Measurements from ENCODE around the gene ADISSP.

Gene ADISSP

DNA sequence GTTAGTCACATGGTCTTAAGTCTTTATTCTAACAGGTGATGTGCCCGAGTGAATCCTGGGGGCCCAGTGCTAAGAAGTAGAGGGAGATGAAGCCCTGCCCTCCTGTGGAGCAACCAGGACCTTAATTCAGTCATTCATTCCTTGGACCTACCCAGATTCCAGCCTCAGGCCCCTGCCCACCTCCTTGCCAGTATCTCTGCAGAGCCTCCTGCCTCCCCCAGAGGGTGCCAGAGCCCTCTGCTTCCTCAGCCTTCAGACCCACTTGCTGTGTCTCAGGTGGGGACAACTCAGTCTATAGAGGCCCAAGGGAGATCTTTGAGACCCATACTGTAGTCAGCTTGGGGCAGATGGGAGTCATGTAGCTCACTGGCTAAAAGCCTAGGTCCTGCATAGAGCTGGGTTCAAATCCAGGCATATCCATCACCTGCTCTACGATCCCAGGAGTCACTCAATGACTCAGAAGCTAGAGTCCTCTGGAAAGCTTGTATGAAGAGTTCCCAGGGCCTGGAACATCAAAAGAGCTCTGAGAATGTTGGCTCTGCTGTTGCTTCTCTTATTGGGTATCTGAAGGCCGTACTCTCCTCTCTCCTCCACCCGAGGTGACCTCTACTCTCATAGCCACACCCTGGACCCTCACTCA lies 51.2 kb downstream of the ADISSP start (continued):
- TF ChIP-seq, protein P1, sequence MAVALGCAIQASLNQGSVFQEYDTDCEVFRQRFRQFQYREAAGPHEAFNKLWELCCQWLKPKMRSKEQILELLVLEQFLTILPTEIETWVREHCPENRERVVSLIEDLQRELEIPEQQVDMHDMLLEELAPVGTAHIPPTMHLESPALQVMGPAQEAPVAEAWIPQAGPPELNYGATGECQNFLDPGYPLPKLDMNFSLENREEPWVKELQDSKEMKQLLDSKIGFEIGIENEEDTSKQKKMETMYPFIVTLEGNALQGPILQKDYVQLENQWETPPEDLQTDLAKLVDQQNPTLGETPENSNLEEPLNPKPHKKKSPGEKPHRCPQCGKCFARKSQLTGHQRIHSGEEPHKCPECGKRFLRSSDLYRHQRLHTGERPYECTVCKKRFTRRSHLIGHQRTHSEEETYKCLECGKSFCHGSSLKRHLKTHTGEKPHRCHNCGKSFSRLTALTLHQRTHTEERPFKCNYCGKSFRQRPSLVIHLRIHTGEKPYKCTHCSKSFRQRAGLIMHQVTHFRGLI (tag by site-specific recombination; IDR thresholded peaks at IDR 0.05) = no peak
- TF ChIP-seq, protein P2, sequence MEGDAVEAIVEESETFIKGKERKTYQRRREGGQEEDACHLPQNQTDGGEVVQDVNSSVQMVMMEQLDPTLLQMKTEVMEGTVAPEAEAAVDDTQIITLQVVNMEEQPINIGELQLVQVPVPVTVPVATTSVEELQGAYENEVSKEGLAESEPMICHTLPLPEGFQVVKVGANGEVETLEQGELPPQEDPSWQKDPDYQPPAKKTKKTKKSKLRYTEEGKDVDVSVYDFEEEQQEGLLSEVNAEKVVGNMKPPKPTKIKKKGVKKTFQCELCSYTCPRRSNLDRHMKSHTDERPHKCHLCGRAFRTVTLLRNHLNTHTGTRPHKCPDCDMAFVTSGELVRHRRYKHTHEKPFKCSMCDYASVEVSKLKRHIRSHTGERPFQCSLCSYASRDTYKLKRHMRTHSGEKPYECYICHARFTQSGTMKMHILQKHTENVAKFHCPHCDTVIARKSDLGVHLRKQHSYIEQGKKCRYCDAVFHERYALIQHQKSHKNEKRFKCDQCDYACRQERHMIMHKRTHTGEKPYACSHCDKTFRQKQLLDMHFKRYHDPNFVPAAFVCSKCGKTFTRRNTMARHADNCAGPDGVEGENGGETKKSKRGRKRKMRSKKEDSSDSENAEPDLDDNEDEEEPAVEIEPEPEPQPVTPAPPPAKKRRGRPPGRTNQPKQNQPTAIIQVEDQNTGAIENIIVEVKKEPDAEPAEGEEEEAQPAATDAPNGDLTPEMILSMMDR (tag by site-specific recombination; IDR thresholded peaks at IDR 0.05) = peak; percentile 59; the same call in 1 of the 2 replicates
- no peak for TF ChIP-seq PRDM6 (tag by site-specific recombination; IDR thresholded peaks at IDR 0.05)
- no peak for TF ChIP-seq ZNF426 (tag by site-specific recombination; IDR thresholded peaks at IDR 0.05)
- peak; percentile 65 for TF ChIP-seq ZNF654 (tag by site-specific recombination; IDR thresholded peaks at IDR 0.05; ENCODE audit: low read depth)
- no peak for TF ChIP-seq ZNF10 (tag by site-specific recombination; IDR thresholded peaks at IDR 0.05)
- TF ChIP-seq ZNF830 (tag by site-specific recombination; IDR thresholded peaks at IDR 0.05; ENCODE audit: low read depth) = no peak
- peak; percentile 25; the same call in 1 of the 2 replicates for TF ChIP-seq ZBTB17 (tag by site-specific recombination; IDR thresholded peaks at IDR 0.05)
- no peak for TF ChIP-seq SP7 (tag by site-specific recombination; IDR thresholded peaks at IDR 0.05)

- H3K36me3 ChIP-seq (ENCODE audit: control insufficient read depth in 2 of 2, insufficient read depth in 1 of 2, low read length in 2 of 2) = no peaks in the 10 kb centered on the region
- H3K4me3 ChIP-seq (ENCODE audit: low read depth, low read length) = no peak overlapping the region
- ChIA-PET CTCF (interaction anchor here (0.6 to 2.2 kb wide), 7 partner anchors 36 to 381 kb away, joined by 3 to 16 read pairs (median 4); partner anchors contain the start of gene SPEF1), POLR2A (interaction anchor here (0.5 kb wide), 1 partner anchor 47 kb away, joined by 4 read pairs; no protein-coding TSS in a partner anchor)
- H3K27ac ChIP-seq (ENCODE audit: extremely low read depth, low read depth, low read length) = no peak overlapping the region
- H3K4me1 ChIP-seq (ENCODE audit: control insufficient read depth, insufficient read depth, low read length) = no peaks in the 10 kb centered on the region
- H3K9me3 ChIP-seq (ENCODE audit: control insufficient read depth, insufficient read depth, low read depth, low read length) = no peaks in the 10 kb centered on the region
- TF ChIP-seq AEBP2 (tag by site-specific recombination; IDR thresholded peaks at IDR 0.05; ENCODE audit: borderline replicate concordance) (no peak), ZBTB10 (tag by site-specific recombination; IDR thresholded peaks at IDR 0.05) (no peak), ZNF596 (tag by site-specific recombination; IDR thresholded peaks at IDR 0.05) (no peak), ZXDB (tag by site-specific recombination; IDR thresholded peaks at IDR 0.05) (no peak), ZNF837 (tag by site-specific recombination; IDR thresholded peaks at IDR 0.05) (no peak), ZNF473 (tag by site-specific recombination; IDR thresholded peaks at IDR 0.05) (no peak), SP2 (tag by site-specific recombination; IDR thresholded peaks at IDR 0.05) (no peak)
- TF ChIP-seq, protein P3, sequence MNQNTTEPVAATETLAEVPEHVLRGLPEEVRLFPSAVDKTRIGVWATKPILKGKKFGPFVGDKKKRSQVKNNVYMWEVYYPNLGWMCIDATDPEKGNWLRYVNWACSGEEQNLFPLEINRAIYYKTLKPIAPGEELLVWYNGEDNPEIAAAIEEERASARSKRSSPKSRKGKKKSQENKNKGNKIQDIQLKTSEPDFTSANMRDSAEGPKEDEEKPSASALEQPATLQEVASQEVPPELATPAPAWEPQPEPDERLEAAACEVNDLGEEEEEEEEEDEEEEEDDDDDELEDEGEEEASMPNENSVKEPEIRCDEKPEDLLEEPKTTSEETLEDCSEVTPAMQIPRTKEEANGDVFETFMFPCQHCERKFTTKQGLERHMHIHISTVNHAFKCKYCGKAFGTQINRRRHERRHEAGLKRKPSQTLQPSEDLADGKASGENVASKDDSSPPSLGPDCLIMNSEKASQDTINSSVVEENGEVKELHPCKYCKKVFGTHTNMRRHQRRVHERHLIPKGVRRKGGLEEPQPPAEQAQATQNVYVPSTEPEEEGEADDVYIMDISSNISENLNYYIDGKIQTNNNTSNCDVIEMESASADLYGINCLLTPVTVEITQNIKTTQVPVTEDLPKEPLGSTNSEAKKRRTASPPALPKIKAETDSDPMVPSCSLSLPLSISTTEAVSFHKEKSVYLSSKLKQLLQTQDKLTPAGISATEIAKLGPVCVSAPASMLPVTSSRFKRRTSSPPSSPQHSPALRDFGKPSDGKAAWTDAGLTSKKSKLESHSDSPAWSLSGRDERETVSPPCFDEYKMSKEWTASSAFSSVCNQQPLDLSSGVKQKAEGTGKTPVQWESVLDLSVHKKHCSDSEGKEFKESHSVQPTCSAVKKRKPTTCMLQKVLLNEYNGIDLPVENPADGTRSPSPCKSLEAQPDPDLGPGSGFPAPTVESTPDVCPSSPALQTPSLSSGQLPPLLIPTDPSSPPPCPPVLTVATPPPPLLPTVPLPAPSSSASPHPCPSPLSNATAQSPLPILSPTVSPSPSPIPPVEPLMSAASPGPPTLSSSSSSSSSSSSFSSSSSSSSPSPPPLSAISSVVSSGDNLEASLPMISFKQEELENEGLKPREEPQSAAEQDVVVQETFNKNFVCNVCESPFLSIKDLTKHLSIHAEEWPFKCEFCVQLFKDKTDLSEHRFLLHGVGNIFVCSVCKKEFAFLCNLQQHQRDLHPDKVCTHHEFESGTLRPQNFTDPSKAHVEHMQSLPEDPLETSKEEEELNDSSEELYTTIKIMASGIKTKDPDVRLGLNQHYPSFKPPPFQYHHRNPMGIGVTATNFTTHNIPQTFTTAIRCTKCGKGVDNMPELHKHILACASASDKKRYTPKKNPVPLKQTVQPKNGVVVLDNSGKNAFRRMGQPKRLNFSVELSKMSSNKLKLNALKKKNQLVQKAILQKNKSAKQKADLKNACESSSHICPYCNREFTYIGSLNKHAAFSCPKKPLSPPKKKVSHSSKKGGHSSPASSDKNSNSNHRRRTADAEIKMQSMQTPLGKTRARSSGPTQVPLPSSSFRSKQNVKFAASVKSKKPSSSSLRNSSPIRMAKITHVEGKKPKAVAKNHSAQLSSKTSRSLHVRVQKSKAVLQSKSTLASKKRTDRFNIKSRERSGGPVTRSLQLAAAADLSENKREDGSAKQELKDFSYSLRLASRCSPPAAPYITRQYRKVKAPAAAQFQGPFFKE (tag by site-specific recombination; IDR thresholded peaks at IDR 0.05; ENCODE audit: borderline replicate concordance) = no peak
These were observed 53.5 kb downstream of the ADISSP start for GRCh38 chr20:3714092-3714491.
